GM15510 (cell line): Measurements from ENCODE around the gene CASKIN2.

Experiments
- POLR2A ChIP-seq: IDR thresholded peaks from 3 replicates; pipeline ENCODE4 v1.6.1; 2011; ENCODE audit warnings: borderline replicate concordance; ENCODE audit not compliant: insufficient read length; ENCODE audit errors: extremely low read depth

CASKIN2 gene

GRCh38 chr17:75530837-75531720 is 15.7 kb upstream of the CASKIN2 start:
- TF ChIP-seq POLR2A, result no peak

DNA sequence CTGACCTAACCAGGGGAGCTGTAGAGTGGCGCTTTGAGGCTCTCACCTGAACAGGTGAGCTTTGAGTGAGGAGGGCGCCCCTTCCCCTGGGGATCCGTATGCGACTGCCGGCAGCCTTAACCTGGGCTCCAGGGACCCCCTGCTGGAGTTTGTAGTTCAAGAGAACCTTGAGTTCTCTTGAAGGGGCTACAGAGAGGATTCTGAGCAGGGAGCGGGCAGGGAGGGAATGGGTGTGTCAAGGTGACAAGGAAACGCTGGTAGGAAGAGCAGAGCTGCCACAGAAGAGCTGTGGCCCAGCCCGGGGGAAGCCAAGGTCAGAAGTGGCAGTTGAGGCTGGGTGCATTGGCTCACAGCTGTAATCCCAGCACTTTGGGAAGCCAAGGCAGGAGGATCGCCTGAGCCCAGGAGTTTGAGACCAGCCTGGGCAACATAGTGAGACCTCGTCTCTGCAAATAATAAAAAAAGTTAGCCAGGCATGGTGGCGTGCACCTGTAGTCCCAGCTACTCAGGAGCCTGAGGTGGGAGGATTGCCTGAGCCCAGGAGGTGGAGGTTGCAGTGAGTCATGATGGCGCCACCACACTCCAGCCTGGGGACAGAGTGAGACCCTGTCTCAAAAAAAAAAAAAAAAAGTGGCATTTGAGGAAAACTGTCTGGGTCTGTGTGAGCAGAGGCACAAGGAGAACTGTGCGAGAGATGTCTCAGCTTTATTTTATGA is 11.4 kb upstream of the CASKIN2 start:
- no peak for TF ChIP-seq POLR2A

- TF ChIP-seq POLR2A, result no peak
Observed at GRCh38 chr17:75525806-75526554, 10.6 kb upstream of the CASKIN2 start.

DNA sequence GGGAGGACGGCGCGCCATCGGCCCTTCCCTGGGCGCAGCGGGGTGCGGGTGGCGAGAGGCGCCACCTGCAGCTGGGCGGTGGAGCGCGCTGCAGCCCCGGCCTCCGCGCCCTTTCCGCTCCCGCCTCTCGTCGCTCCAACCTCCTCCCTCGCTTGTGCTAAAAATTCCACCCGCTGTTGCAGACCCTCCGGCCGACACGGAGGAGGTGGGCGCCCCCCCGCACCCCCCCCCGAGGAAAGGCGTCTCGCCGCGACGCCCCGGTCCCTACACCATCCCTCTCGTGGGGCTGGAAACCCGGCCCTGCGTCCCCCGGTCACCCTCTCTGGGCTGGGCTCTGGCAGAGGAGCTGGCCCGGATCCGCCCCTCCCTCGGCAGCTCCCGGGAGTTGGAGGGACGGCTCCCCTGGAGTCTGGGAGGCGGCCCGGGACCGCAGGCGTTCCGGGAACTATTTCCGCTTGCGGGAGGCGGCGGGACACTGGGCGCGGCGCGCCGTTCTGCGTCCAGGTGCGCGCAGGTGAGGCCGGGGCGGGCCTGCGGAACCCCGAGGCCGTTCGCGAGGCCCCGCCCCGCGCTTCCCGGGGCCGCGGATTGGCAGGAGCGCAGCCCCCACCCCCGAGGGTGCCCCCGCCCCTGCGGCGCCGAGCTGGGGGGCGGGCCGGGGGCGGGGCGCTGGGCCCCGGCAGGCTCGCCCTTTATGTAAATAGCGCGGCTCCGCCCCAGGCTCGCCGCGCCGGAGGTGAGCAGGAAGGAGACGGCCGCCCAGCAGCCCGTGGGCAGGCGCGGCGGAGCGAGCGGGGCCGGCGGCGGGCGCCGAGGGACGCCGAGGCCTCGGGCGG is 9.9 kb upstream of the CASKIN2 start, which contains the start of gene LLGL2:
LLGL2 (plus strand) TSS at position 728 of the 836 bp plus-strand sequence. CDS start 17,730 bp downstream, outside the sequence.
- peak; percentile 62 for TF ChIP-seq POLR2A

DNA sequence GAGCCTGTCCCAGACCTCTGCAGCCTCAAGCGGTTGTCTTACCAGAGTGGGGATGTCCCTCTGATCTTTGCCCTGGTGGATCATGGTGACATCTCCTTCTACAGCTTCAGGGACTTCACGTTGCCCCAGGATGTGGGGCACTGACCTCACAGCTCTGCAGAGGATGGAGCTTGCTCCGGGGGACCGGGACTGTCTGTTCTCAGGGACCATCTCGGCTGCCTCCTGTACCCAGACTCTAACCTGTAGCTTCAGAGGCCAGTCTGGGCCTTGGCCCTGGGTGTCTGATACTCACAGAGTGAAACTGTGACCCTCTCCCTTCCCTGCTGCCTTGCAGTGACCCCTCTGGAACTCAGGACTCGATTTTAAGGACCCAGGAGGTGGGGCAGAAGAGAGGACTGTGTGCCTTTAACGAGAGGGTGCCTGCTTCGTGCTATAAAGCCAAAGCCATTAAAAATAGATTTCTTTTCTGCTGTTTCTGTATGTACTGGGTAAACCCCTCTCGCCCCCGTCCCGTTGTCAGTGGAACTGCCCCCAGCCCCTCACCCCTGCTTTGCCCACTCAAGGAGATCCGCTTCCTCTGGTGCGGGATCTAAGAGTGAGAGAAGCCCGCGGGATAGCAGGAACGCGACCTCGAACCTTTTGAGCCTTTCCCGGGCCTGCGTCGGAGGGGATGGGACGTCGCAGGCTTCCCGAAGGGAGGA is 9.1 kb upstream of the CASKIN2 start:
- no peak for TF ChIP-seq POLR2A

DNA sequence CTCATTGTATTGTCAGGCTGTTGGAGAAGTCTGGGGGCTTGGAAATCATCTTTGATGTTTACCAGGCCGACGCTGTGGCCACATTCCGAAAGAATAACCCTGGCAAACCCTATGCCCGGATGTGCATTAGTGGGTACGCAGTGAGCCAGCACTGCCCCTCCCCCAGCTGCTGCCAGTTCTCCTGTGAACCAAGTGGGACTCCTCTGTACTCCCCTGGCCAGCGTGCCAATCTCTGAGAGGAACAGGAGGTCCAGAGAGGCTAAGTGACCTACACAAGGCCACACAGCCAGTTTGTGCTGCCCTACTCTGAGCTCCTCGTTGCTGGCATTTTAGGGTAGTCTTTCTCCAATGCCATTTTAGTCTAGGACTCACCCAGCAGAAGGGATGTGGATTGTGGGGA is 8.3 kb upstream of the CASKIN2 start:
- TF ChIP-seq POLR2A, result no peak

GRCh38 chr17:75521951-75522727 is 6.8 kb upstream of the CASKIN2 start:
- TF ChIP-seq POLR2A, result no peak

DNA sequence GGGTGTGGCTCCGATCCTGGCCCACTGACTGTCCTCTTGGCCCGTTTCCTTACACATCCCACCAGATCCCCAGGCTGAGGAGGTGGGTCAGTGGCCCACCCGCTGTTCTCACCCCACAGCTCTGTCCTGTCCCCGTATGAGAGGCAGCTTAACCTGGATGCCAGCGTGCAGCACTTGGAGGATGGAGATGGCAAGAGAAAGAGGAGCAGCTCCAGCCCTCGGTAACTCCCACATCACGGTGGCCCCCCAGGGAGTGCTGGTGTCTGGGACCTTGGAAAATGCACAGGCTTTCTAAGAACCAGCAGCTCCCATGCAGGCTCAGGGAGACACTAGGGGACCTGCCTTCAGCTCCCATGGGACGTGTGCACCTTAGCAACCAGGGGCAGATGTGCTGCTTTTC is 6.0 kb upstream of the CASKIN2 start:
- TF ChIP-seq POLR2A, result no peak

DNA sequence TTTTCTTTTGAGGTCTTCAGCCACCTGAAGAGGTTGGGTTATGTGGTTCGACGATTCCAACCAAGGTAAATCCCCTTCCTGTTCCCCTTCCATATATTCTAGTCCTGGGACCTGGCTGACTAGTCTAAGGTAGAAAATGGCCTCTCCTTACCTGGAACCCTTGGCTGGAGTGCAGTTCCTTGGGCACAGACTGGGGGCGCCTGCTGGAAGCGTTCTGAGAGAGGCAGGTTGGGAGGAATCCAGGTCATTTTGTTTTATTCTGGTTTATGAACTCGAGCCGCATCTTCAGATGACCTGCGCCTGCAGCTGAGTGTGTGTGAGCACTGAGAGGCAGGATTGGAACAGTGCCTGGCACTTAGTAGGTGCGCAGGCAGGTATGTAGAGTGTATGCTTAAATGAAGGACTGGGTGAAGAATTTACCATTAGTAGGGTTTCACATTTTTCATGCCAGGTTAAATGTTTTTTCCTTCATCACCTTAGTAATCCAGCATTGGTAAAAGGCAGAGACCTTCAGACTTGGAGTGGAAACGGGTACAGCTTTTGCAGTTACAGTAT is 3.7 kb upstream of the CASKIN2 start:
- TF ChIP-seq POLR2A, result no peak

GRCh38 chr17:75518201-75518600 is 2.9 kb upstream of the CASKIN2 start:
- no peak for TF ChIP-seq POLR2A

GRCh38 chr17:75517297-75517865 is 2.0 kb upstream of the CASKIN2 start:
- no peak for TF ChIP-seq POLR2A

DNA sequence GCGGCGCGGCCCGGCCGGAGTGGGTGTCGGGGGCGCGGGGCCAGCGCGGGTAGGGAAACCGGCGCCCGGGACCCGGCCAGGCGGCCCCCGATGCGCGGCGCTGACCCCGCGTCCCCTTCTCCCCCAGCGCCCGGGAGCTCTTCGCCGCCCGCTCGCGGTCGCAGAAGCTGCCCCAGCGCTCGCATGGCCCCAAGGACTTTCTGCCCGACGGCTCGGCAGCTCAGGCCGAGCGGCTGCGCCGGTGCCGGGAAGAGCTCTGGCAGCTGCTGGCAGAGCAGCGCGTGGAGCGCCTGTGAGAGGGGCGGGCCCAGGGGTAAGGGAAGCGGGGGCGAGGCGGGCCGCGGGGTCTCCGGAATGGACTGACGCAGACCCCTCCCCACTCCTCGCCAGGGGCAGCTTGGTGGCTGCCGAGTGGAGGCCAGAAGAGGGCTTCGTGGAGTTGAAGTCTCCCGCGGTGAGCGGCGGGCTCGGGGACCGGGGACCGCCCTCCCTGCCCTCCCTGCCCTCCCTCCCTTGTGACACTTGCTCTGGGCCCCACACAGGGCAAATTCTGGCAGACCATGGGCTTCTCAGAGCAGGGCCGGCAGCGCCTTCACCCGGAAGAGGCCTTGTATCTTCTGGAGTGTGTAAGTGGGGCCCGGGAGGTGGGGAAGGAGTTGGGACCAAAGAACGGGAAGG is 1.4 kb upstream of the CASKIN2 start:
- TF ChIP-seq POLR2A, result no peak

DNA sequence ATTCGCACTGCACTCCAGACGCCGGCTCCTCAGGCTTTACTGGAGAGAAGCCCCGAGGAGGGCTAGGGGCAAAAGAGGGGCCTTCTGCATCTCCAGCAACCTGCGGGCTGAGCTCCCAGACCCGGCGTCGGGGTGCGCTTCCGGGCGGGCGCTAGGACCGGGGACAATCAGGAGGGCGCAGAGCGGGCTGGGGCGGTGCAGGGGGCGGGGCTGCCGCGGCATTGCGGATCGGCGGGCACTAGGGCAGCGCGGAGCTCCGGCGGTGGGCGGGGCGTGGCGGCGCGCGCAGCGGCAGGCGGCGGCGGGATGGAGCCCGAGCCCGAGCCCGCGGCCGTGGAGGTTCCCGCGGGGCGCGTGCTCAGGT is 900 bp upstream of the CASKIN2 start, which contains the start of gene TSEN54:
TSEN54 (plus strand) TSS at position 274 of the 364 bp plus-strand sequence; CDS start at position 307, 33 bp downstream.
- TF ChIP-seq POLR2A, result peak; percentile 56
